Duodenal mucosa (tissue), 2 donors: Measurements from ENCODE around the gene CARD6.
"Not testable (repeated sequence)": the region's sequence is repeated elsewhere in the genome, so short reads cannot be mapped to it uniquely, and the experiment has no call there.

ENCODE experiments used
- H3K27ac ChIP-seq: one replicate; pipeline ENCODE4 v1.7.0; 2013; ENCODE audit warnings: low read depth, low read length
- H3K27me3 ChIP-seq, 2 donors: one replicate each; pipeline ENCODE4 v1.7.0; 2013; ENCODE audit warnings: low read length in 2 of 2, control low read depth in 1 of 2; ENCODE audit not compliant: insufficient read depth in 2 of 2, control insufficient read depth in 1 of 2
- H3K36me3 ChIP-seq, 2 donors: one replicate each; pipeline ENCODE4 v1.7.0; 2013; ENCODE audit warnings: low read length in 2 of 2, control low read depth in 1 of 2; ENCODE audit not compliant: insufficient read depth in 2 of 2, control insufficient read depth in 1 of 2
- H3K4me1 ChIP-seq, 2 donors: one replicate each; pipeline ENCODE4 v1.7.0; 2013; ENCODE audit warnings: low read length in 2 of 2, control low read depth in 1 of 2; ENCODE audit not compliant: insufficient read depth in 2 of 2, control insufficient read depth in 1 of 2
- H3K4me3 ChIP-seq, 2 donors: one replicate each; pipeline ENCODE4 v1.7.0; 2013; ENCODE audit warnings: low read length in 2 of 2, low read depth in 1 of 2
- H3K9ac ChIP-seq, 2 donors: one replicate each; pipeline ENCODE4 v1.7.0; 2013; ENCODE audit warnings: low read length in 2 of 2, low read depth in 1 of 2
- H3K9me3 ChIP-seq, 2 donors: one replicate each; pipeline ENCODE4 v1.7.0; 2013; ENCODE audit warnings: low read length in 2 of 2, control low read depth in 1 of 2; ENCODE audit not compliant: control insufficient read depth in 1 of 2

The CARD6 gene

GRCh38 chr5:40799258-40799657 is 41.9 kb upstream of the CARD6 start:
- Histone ChIP-seq H3K4me1 (peaks cover 10 to 16% of the 10 kb centered on the region in 2 donors), H3K9me3 (no peaks in the 10 kb centered on the region), H3K27me3 (no peaks in the 10 kb centered on the region), H3K36me3 (no peaks in the 10 kb centered on the region), H3K4me3 (no peak overlapping the region), H3K9ac (no peak overlapping the region), H3K27ac (no peak overlapping the region)

- Histone ChIP-seq H3K9ac (no peak overlapping the region), H3K27me3 (no peaks in the 10 kb centered on the region), H3K27ac (no peak overlapping the region), H3K36me3 (no peaks in the 10 kb centered on the region), H3K4me1 (peaks cover 0 to 3% of the 10 kb centered on the region in 2 donors), H3K4me3 (no peak overlapping the region), H3K9me3 (no peaks in the 10 kb centered on the region)
These were observed 39.2 kb upstream of the CARD6 start for GRCh38 chr5:40801771-40802562.

GRCh38 chr5:40812125-40812524 is 29.0 kb upstream of the CARD6 start:
- H3K27me3 ChIP-seq: no peaks in the 10 kb centered on the region
- H3K36me3 ChIP-seq: no peaks in the 10 kb centered on the region
- no peaks in the 10 kb centered on the region for H3K4me1 ChIP-seq
- H3K4me3 ChIP-seq: no peak overlapping the region
- H3K9me3 ChIP-seq: no peaks in the 10 kb centered on the region
- no peak overlapping the region for H3K9ac ChIP-seq
- H3K27ac ChIP-seq: no peak overlapping the region

GRCh38 chr5:40813698-40814281 is 27.4 kb upstream of the CARD6 start:
- no peaks in the 10 kb centered on the region for H3K36me3 ChIP-seq
- H3K9me3 ChIP-seq: no peaks in the 10 kb centered on the region
- no peak overlapping the region for H3K9ac ChIP-seq
- H3K27me3 ChIP-seq: no peaks in the 10 kb centered on the region
- no peak overlapping the region for H3K4me3 ChIP-seq
- no peak overlapping the region for H3K27ac ChIP-seq
- no peaks in the 10 kb centered on the region for H3K4me1 ChIP-seq

DNA sequence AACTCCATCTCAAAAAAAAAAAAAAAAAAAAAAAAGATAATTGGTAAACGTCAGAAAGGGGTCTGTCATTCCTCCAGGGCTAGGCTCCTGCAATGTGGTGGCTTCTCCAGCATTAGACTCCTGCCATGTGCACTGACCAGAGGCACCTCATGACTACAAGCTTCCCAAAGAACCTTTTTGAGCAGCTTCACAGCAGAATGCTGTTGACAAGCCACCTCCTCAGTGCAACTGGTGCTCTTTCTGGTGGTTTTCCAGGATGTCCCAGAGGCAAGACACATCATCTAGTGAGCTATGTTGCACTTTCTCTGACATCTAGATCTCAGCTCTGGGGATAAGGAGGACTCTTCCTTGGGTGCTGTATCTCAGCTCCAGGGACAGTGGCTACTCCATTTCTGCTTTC is 17.7 kb upstream of the CARD6 start:
- Histone ChIP-seq H3K9me3 (no peaks in the 10 kb centered on the region), H3K4me3 (no peak overlapping the region), H3K27me3 (no peaks in the 10 kb centered on the region), H3K9ac (no peak overlapping the region), H3K36me3 (peaks cover 16 to 22% of the 10 kb centered on the region in 2 donors), H3K27ac (no peak overlapping the region), H3K4me1 (no peaks in the 10 kb centered on the region)

DNA sequence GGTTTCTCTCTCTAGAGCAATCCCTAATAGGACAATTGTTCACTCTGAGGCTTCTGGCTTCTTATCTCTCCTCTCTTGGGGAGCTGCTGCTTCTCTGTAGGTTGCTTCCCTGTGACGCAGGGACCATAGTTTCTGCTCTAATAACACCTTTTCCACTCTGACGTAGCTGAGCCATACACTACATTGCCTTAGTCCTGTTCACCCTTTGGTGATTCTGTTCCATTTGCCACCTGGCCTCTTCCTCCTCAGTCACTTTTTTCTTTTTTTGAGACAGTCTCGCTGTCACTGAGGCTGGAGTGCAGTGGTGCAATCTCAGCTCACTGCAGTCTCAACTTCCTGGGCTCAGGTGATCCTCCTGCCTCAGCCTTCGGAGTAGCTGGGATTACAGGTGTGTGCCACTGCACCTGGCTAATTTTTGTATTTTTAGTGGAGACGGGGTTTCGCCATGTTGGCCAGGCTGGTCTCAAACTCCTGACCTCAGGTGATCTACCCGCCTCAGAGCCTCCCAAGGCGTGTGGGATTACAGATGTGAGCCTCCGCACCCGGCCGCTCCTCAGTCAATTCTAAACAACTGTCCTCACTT is 15.6 kb upstream of the CARD6 start:
- not testable (repeated sequence) for H3K9me3 ChIP-seq, H3K9ac ChIP-seq, H3K27me3 ChIP-seq, H3K4me3 ChIP-seq, H3K27ac ChIP-seq, H3K4me1 ChIP-seq
- H3K36me3 ChIP-seq: peaks cover 25 to 42% of the 10 kb centered on the region in 2 donors

DNA sequence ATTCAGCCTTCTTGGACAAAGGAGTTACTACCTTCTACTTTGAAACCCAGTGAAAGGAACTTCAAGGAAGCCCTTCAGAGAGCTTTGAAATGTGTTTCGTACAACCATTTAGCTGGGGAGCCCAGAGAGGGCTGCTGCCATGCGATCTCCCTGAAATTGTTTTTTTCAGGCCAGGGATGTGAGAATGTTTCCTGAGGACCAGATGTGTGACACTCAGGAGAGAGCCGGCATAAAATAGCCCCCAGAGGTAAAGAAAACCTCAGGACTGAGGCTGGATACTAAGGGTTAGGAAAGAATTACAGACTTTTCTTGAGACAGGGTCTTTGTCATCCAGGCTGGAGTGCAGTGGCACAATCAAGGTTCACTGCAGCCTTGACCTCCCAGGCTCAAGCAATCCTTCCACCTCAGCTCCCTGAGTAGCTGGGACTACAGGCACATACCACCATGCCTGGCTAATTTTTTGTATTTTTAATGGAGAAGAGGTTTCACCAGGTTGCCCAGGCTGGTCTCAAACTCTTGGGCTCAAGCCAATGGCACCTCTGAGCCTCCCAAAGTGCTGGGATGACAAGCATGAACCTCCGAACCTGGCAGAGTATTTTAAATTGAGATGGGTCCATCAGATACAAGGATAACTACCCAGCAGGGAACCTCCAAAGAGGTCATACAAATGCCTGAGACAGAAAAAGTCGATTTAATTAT is 14.5 kb upstream of the CARD6 start:
- no peak overlapping the region for H3K4me3 ChIP-seq
- peaks cover 0 to under 1% of the 10 kb centered on the region in 2 donors for H3K4me1 ChIP-seq
- no peak overlapping the region for H3K27ac ChIP-seq
- H3K9me3 ChIP-seq: no peaks in the 10 kb centered on the region
- no peak overlapping the region for H3K9ac ChIP-seq
- H3K36me3 ChIP-seq: peaks cover 35 to 53% of the 10 kb centered on the region in 2 donors
- no peaks in the 10 kb centered on the region for H3K27me3 ChIP-seq

- Histone ChIP-seq H3K27ac (no peak overlapping the region), H3K9me3 (no peaks in the 10 kb centered on the region), H3K9ac (no peak overlapping the region), H3K4me1 (peaks cover 5 to 8% of the 10 kb centered on the region in 2 donors), H3K27me3 (no peaks in the 10 kb centered on the region), H3K36me3 (peaks cover 42 to 61% of the 10 kb centered on the region in 2 donors), H3K4me3 (no peak overlapping the region)
These were observed 13.8 kb upstream of the CARD6 start for GRCh38 chr5:40827188-40827977.

GRCh38 chr5:40828021-40828631 is 13.0 kb upstream of the CARD6 start:
- Histone ChIP-seq H3K9ac (no peak overlapping the region), H3K4me3 (no peak overlapping the region), H3K36me3 (peaks cover 49 to 68% of the 10 kb centered on the region in 2 donors), H3K4me1 (peaks cover 11 to 15% of the 10 kb centered on the region in 2 donors), H3K27me3 (no peaks in the 10 kb centered on the region), H3K27ac (no peak overlapping the region), H3K9me3 (no peaks in the 10 kb centered on the region)
